Neutrophil (primary cell): ENCODE measurements around the gene ARHGEF3.

Experiments used
- H3K27ac ChIP-seq: fragments of 200-600 bp; sonication (generic); 2 replicates; pipeline ENCODE4 v1.5.1; 2016; ENCODE audit warnings: mild to moderate bottlenecking, moderate library complexity
- H3K27me3 ChIP-seq: fragments of 200-600 bp; sonication (generic); 2 replicates; pipeline ENCODE4 v1.6.0; 2016; ENCODE audit warnings: mild to moderate bottlenecking
- H3K36me3 ChIP-seq: fragments of 200-600 bp; sonication (generic); 2 replicates; pipeline ENCODE4 v1.5.1; 2017
- H3K4me1 ChIP-seq, 2 experiments: fragments of 200-600 bp in 1 of 2; sonication (generic) in 1 of 2; 1 replicate in 1 of 2; 2 replicates in 1 of 2; pipeline versions ENCODE4 v1.5.1 to v1.6.1; 2013 to 2016; ENCODE audit warnings: low read depth in 1 of 2, low read length in 1 of 2, mild to moderate bottlenecking in 1 of 2, moderate library complexity in 1 of 2; ENCODE audit not compliant: control insufficient read depth in 1 of 2, insufficient read depth in 1 of 2
- H3K4me3 ChIP-seq, 2 experiments: fragments of 200-600 bp in 1 of 2; sonication (generic) in 1 of 2; 1 replicate in 1 of 2; 2 replicates in 1 of 2; pipeline ENCODE4 v1.5.1; 2013 to 2016; ENCODE audit warnings: low read depth in 1 of 2, low read length in 1 of 2, mild to moderate bottlenecking in 1 of 2, moderate library complexity in 1 of 2
- H3K9me3 ChIP-seq: fragments of 200-600 bp; sonication (generic); 2 replicates; pipeline ENCODE4 v1.5.1; 2016
- TF ChIP-seq, protein P1 (sequence below): fragments of 200-600 bp; sonication (generic); IDR thresholded peaks from 2 replicates; pipeline ENCODE4 v1.5.1; 2016; ENCODE audit warnings: antibody characterized with exemption

ARHGEF3 gene, protein sequence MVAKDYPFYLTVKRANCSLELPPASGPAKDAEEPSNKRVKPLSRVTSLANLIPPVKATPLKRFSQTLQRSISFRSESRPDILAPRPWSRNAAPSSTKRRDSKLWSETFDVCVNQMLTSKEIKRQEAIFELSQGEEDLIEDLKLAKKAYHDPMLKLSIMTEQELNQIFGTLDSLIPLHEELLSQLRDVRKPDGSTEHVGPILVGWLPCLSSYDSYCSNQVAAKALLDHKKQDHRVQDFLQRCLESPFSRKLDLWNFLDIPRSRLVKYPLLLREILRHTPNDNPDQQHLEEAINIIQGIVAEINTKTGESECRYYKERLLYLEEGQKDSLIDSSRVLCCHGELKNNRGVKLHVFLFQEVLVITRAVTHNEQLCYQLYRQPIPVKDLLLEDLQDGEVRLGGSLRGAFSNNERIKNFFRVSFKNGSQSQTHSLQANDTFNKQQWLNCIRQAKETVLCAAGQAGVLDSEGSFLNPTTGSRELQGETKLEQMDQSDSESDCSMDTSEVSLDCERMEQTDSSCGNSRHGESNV

DNA sequence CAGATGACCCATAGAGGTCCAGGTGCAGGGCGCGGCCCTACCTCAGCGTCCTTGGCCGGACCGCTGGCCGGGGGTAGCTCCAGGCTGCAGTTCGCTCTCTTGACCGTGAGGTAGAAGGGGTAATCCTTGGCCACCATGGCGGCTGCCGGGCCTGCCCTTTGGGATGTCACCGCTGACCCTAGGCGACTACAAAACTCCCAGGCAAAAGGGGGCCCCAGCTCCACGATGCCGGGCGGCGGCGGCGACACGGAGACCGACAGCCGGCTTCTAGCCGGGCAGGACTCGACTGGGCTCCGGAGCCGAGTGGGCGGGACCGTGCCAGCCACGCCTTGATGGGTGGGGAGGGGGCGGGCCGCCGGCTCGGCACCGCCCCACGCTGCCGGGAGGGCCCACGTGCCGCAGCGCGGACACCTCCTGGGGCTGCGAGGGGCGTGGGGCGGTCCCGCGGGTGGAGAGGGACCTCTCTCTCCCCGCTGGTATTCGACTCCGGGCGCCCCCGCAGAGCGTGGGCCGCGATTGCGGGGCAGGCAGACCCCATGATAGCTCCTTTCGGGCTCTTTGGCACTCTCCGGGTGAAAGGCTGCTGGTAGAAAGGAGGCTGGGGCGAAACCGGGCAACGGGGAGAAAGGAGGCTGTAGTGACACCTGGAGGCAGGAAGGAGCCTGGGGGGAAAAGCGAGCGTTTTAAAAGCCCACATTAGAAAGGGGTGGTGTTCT, at the start of gene ARHGEF3:
Gene ARHGEF3 (minus strand): TSS at position 288 of the 716 bp plus-strand sequence. CDS start 151 bp downstream, at position 137.
- Histone ChIP-seq H3K27ac (peak within 1 kb of the TSS; percentile 38), H3K27me3 (peaks cover 19% of the 10 kb centered on the region), H3K9me3 (no peaks in the 10 kb centered on the region), H3K36me3 (no peaks in the 10 kb centered on the region), H3K4me3 (peak within 1 kb of the TSS; percentile 74 to 82), H3K4me1 (peaks cover 24 to 31% of the 10 kb centered on the region in 2 experiments)
- TF ChIP-seq, protein P1, sequence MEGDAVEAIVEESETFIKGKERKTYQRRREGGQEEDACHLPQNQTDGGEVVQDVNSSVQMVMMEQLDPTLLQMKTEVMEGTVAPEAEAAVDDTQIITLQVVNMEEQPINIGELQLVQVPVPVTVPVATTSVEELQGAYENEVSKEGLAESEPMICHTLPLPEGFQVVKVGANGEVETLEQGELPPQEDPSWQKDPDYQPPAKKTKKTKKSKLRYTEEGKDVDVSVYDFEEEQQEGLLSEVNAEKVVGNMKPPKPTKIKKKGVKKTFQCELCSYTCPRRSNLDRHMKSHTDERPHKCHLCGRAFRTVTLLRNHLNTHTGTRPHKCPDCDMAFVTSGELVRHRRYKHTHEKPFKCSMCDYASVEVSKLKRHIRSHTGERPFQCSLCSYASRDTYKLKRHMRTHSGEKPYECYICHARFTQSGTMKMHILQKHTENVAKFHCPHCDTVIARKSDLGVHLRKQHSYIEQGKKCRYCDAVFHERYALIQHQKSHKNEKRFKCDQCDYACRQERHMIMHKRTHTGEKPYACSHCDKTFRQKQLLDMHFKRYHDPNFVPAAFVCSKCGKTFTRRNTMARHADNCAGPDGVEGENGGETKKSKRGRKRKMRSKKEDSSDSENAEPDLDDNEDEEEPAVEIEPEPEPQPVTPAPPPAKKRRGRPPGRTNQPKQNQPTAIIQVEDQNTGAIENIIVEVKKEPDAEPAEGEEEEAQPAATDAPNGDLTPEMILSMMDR: peak; percentile 54

DNA sequence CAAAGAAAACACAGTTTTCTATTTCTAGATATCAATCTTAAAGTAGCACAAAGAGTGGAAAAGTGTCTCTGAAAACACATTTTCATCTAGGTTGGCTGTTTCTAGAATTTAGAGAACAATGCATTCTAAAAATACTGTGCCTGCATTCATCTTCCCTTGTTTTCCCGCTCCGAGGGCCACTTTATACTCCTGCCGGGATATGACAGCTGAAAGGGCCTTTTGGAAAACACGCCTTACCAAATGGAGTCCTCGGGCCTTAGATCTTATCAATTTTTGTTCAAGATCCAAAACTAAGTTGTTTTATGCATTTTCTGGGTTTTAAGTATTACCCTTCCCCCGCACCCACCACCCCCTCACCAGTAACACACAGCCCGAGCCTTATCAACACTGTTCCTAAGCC, 47.9 kb upstream of the ARHGEF3 start:
- H3K36me3 ChIP-seq: no peaks in the 10 kb centered on the region

DNA sequence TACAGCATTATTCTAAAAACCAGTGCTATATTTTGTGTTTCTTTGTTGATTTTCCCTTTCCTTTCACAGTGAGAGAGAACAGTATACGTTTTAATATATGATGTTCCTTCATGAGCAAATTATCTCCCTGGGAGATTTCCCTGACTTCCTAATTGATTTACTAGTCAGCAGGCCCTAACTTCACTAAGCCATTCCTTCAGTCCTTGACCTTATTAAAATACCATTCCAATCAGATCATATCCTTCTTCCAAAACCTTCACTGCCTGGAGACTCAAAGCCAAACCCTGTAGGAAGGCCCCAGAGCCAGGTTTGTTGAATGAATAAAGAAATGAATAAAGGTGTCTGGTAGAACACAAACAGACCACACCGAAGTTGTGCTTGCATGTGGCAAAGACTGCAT, 43.8 kb upstream of the ARHGEF3 start:
- TF ChIP-seq, protein P1: no peak
- H3K9me3 ChIP-seq: no peaks in the 10 kb centered on the region
- H3K27me3 ChIP-seq: no peaks in the 10 kb centered on the region
- no peak overlapping the region for H3K27ac ChIP-seq
- no peaks in the 10 kb centered on the region for H3K36me3 ChIP-seq
- no peak overlapping the region for H3K4me3 ChIP-seq
- no peaks in the 10 kb centered on the region for H3K4me1 ChIP-seq

More for the DNA sequence above, 47.9 kb upstream of the ARHGEF3 start:
- TF ChIP-seq, protein P1: no peak
- H3K4me1 ChIP-seq: no peaks in the 10 kb centered on the region
- H3K27ac ChIP-seq: no peak overlapping the region
- H3K4me3 ChIP-seq: no peak overlapping the region
- H3K27me3 ChIP-seq: no peaks in the 10 kb centered on the region
- no peaks in the 10 kb centered on the region for H3K9me3 ChIP-seq

DNA sequence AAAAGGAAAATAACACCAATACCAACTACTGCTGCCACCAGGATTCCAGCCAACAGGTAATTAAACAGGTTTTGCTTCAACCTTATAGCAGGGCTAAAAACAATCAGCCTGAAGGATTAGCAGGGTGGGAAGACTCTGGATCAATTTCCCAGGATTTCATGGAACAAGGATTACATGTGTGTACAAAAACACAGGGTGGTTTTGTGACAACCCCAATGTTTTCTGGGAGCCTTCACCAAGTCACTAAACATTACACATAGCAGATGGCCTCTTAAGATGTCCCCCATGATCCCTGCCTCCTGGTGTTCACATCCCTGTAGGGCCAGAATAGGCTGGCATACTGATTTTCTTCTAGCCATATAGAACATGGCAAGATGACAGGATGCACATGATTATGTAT, 42.8 kb upstream of the ARHGEF3 start:
- Histone ChIP-seq H3K36me3 (no peaks in the 10 kb centered on the region), H3K9me3 (no peaks in the 10 kb centered on the region), H3K4me3 (no peak overlapping the region), H3K27ac (no peak overlapping the region), H3K27me3 (no peaks in the 10 kb centered on the region), H3K4me1 (no peaks in the 10 kb centered on the region)
- TF ChIP-seq, protein P1: no peak

DNA sequence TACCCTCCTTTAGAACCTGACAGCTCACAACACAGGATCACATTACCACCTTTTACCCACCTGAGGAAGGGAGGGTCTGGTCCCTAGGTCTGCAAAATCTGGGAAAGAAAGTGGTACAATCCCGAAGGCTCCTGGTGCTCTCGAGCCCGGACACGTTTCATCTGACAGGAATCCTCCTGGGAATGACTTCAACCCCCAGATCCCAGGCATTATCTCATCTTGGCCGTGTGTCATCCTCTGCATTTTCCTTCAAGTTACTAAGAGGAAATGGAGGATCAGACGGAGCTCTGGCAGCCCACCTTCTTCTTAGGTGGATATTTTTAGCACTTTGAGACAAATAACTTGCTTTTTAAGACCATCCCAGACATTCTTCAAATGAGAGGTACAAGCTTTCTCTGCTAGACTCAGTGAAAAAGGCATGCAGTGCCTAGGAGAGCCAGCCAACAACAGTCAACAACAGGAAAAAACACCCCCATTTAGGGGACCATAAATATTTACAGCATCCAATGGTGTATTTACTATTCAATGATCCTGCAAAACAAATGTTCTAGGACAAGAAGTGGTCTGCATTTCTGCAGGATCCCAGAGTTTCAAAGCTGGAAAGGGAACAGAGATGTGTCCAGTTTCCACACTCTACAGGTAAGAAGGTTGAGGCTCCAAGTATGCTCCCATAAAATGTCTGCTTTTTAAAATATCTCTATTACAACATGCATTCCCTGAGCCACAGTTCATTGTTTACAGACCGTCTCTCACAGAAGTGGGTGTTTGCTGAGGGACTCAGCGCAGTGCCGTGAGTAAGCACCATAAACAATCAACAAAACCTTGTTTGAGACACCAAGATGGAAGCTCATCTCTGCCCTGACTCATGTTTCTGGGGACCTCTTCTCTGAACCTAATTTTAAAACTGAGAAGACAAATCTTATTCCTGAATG, 38.3 kb upstream of the ARHGEF3 start:
- no peaks in the 10 kb centered on the region for H3K4me1 ChIP-seq
- no peaks in the 10 kb centered on the region for H3K9me3 ChIP-seq
- TF ChIP-seq, protein P1: no peak
- H3K27ac ChIP-seq: no peak overlapping the region
- no peak overlapping the region for H3K4me3 ChIP-seq
- H3K36me3 ChIP-seq: no peaks in the 10 kb centered on the region
- H3K27me3 ChIP-seq: no peaks in the 10 kb centered on the region
